ENCODE measurements around the gene CACNA1C. TPM values are rescaled to one million over a fixed set of nuclear protein-coding genes. Genes with fewer than 3 reads are reported as not detected.
A peak's percentile ranks its signal among the peaks of the same experiment; 100 is the strongest.
"Not testable (repeated sequence)": the region's sequence is repeated elsewhere in the genome, so short reads cannot be mapped to it uniquely, and the experiment has no call there.

The CACNA1C gene
- total RNA-seq, 2 donors from 2014 or later = 0.06 TPM; not detected in 1

DNA sequence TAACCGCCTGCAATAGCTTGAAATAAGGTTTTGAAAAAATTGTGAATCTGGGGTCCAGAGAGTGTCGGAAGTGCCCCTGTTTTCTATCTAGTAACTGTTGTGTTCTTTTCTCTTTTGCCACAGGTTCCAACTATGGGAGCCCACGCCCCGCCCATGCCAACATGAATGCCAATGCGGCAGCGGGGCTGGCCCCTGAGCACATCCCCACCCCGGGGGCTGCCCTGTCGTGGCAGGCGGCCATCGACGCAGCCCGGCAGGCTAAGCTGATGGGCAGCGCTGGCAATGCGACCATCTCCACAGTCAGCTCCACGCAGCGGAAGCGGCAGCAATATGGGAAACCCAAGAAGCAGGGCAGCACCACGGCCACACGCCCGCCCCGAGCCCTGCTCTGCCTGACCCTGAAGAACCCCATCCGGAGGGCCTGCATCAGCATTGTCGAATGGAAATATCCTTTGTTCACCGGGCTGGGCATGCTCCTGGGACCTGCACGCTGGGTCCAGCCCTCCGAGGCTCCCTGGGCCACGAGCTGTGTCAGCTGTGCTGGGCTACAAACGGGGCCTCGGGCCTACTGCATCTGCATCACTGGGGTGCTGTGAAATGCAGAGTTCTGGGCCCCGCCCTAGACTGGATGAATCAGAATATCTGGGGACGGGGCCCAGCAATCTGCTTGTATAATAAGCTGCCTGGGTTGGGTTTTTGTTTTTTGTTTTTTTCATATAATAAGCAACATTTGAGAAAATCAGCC lies 62.5 kb downstream of the CACNA1C start:
- H3K9me3 Mint-ChIP-seq = no peaks in the 10 kb centered on the region

DNA sequence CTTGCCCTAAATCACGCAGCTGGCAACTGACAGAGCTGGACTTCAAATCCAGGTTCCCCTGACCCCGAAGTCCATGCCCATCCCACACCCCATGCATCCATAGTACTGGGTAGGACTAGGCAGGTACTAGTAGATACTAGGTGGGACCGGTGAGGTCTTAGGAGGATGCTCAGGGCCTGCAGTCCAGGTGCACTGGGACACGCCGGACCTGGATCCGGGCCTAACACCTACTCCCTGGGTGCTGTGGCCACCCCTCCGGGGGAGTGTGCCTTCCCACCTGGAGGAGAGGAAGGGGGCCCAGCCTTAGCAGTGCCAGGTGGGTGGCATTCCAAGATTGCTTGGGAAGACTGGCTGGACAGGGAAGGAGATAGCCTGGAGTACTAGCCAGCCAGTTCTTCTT lies 64.8 kb downstream of the CACNA1C start:
- peak; percentile 6 to 16 for ATAC-seq
- Mint-ChIP-seq H3K9me3 (no peaks in the 10 kb centered on the region), H3K27me3 (peaks cover 0 to 2% of the 10 kb centered on the region in 2 donors), H3K4me1 (ENCODE audit: low read depth in 2 of 2) (no peaks in the 10 kb centered on the region), H3K27ac (no peak overlapping the region), H3K36me3 (no peaks in the 10 kb centered on the region), H3K4me3 (no peak overlapping the region)
- DNase-seq (ENCODE audit: low spot score) = no peak

More for the DNA sequence above, 62.5 kb downstream of the CACNA1C start:
- Mint-ChIP-seq H3K4me3 (no peak overlapping the region), H3K27me3 (peaks cover 0 to 2% of the 10 kb centered on the region in 2 donors), H3K27ac (no peak overlapping the region), H3K36me3 (no peaks in the 10 kb centered on the region), H3K4me1 (ENCODE audit: low read depth in 2 of 2) (no peaks in the 10 kb centered on the region)
- ATAC-seq (no peak), DNase-seq (ENCODE audit: low spot score) (no peak)

DNA sequence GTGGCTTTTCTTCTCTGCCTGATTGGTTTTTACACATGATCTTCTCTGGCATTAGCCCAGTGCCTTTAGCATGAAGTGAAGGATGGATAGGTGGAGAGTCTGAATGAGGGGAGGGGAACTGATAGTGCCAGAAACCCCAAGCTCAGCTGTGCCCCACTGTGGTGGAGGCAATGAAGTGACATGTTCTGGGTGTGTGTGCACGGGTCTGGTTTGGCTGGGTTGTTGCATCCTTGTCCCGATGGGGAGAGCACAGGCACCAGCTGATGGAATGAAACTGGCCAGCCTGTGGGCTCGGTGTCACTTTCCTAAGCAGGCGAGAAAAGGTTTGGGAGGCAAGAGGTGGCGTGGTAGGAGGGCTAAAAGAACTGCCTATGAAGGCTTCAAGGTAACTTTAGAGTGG lies 65.3 kb downstream of the CACNA1C start:
- DNase-seq (ENCODE audit: low spot score) (no peak), ATAC-seq (no peak)
- Mint-ChIP-seq H3K27ac (no peak overlapping the region), H3K9me3 (no peaks in the 10 kb centered on the region), H3K4me3 (no peak overlapping the region), H3K4me1 (ENCODE audit: low read depth in 2 of 2) (no peaks in the 10 kb centered on the region), H3K36me3 (no peaks in the 10 kb centered on the region), H3K27me3 (peaks cover 0 to 2% of the 10 kb centered on the region in 2 donors)

DNA sequence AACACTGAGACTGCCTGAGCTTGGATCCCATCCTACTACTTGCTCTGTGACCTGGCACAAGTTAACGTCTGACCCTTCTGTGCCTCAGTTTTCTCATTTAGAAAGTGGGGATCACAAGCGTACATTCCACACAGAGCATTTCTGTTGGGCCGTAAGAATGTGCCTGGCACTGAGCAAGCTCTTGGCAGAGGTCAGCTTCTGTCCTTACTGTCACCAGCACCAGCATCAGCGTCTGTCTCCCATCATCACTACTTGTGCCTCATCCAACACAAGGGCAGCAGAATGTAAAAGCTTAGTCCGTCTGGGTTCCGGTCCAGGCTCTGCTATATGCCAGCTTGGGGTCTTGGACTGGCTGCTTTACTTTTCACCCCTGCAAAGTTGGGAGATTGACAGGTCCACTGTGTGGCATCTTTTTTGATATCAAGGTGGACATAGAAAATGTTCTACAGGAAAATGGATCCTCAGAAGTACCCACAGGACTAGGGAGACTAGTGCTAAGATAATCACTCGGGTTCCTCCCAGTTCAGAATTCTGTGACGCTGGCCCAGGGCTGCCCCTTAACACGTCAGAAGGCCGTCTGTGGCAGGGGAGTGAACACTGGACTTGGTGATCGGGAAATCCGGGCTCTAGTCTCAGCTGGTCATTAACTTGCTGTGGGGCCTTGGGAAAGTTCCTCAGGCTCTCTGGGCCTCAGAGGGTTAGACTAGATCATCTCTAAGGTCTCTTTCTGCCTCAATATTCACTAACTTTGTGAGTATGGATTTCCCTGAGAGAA lies 65.9 kb downstream of the CACNA1C start:
- no peak for ATAC-seq
- Mint-ChIP-seq H3K36me3 (no peaks in the 10 kb centered on the region), H3K27me3 (peaks cover 0 to 2% of the 10 kb centered on the region in 2 donors), H3K27ac (no peak overlapping the region), H3K9me3 (no peaks in the 10 kb centered on the region), H3K4me1 (ENCODE audit: low read depth in 2 of 2) (no peaks in the 10 kb centered on the region), H3K4me3 (no peak overlapping the region)
- no peak for DNase-seq (ENCODE audit: low spot score)

DNA sequence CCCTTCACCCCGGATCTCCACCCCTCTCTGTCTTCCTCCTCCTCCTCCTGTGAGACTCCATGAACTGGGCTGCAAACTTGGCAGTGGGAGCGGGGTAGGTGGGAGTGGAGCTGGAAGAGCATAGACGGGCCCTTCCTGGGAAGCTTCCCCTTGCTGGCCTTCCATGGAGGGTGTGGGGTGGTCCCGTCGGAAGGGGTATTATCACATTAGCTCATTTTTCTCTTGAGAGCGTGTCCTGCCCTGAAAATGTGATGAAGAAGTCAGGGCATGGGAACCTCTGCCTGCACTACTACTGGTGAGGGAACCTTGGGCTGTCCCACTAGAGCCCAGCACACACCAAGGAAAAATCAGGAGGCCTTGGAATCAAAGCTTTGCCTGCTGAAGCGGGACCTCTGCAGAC lies 66.5 kb downstream of the CACNA1C start:
- no peaks in the 10 kb centered on the region for H3K9me3 Mint-ChIP-seq
- H3K36me3 Mint-ChIP-seq = no peaks in the 10 kb centered on the region
- no peak for ATAC-seq

DNA sequence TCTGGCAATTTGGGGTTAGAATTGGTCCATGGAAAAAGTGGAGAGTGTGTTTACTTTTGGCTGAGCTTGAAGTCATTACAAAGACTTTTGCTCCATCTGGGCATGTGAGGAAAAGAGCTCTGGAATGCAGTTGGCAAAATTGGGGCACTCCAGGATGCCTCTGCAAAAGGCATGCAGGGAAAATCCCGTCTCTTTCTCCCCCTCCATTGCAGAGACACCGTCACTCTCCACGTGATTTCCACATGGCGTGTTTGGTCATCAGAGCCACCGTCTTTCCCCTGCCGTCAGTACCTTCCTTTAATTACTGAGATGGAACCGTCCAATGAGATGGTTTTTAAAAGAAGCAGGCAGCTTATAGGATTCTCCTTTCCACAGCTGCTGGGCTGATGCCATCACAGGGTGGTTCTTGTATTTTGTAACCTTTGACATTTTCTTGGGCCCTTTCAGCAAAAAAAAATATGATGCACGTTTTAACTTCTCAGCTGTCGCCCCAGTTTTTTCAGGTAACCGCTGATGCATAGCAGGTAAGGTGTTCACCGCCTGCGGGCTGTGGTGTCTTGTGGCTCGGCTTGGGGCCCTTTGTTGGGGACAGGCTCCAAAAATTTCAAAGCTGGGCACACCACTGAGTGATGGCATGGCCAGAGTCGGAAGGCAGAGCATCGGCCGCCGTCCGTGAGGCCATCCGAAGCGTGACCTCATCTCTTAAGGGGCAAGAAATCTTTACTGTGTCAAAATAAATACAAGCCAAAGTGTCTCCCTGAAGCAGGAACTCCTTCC lies 68.4 kb downstream of the CACNA1C start:
- Mint-ChIP-seq H3K27ac (no peak overlapping the region), H3K36me3 (no peaks in the 10 kb centered on the region), H3K4me1 (ENCODE audit: low read depth in 2 of 2) (no peaks in the 10 kb centered on the region), H3K9me3 (no peaks in the 10 kb centered on the region), H3K4me3 (no peak overlapping the region), H3K27me3 (peaks cover 5 to 8% of the 10 kb centered on the region in 2 donors)
- DNase-seq (ENCODE audit: low spot score) = no peak
- no peak for ATAC-seq

More for the DNA sequence above, 66.5 kb downstream of the CACNA1C start:
- Mint-ChIP-seq H3K4me3 (no peak overlapping the region), H3K27me3 (peaks cover 3 to 4% of the 10 kb centered on the region in 2 donors), H3K4me1 (ENCODE audit: low read depth in 2 of 2) (no peaks in the 10 kb centered on the region), H3K27ac (no peak overlapping the region)
- no peak for DNase-seq (ENCODE audit: low spot score)

DNA sequence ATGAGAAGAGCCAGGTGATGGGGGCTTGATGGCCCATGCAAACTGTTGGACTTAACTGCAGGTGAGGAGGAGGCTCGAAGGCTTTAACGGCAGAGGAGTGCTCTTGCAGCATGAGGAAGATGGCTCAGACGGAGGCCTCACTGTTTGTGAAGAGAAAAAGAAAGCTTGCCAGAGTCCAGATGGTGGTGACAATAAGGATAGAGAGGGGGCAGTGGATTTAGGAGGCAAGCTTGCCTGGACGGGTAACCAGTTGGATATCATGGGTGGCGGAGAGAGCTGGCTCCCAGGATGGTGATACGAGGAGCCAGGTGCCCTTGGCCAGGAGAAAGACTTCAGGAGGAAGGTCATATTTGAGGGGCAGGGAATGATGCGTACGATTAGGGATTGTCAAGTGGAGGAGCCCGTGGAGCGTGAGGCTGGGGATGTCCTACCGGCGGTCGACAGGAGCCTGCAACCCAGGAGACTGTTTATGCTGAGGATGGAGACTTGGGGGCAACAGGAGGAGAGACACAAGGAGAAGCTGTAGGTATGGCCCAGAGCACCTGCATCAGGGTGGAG lies 71.8 kb downstream of the CACNA1C start:
- Mint-ChIP-seq H3K27ac (no peak overlapping the region), H3K4me1 (ENCODE audit: low read depth in 2 of 2) (no peaks in the 10 kb centered on the region), H3K27me3 (peaks cover 8 to 14% of the 10 kb centered on the region in 2 donors), H3K4me3 (no peak overlapping the region), H3K9me3 (no peaks in the 10 kb centered on the region), H3K36me3 (no peaks in the 10 kb centered on the region)
- no peak for DNase-seq (ENCODE audit: low spot score)
- peak in 1 of 2 donors; percentile 43 for ATAC-seq

DNA sequence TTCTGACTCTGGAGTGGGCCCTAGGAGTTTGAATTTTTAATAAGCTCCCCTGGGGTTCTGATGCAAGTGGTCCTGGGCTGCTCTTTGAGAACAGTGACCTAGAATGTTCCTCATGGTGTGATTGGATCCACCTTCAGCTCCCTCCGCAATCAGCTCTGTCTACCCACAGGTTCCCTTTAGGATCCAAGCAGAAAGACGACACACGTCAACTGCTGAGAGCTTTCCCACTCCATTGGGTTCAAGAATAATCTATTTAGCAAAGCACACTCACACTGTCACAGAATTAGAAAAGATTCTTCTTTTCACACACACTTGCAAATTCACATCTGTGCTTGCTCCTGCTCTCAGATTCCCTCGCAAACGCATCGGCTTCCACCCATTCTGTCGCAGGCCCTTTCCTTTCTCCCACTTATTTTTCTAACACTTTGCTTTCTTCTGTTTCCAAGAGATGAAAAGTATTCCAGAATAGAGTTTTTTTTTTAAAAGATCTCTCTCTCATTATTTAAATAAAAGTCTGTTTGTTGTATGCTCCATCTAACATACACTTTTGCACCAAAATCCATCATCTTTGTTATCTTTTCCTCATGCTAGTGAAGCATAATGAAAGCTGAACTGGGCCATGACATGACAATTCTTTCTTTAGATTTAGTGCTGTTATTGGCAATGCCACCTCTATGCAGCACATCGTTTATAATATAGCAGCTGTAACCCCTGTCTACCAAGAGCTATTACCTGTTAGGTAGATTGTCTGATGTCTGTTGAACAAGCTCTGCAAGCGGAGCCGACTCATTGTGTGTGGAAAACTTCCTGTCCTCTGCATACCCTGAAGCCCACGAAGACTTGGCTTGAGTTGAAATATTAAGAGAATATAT lies 73.1 kb downstream of the CACNA1C start:
- H3K9me3 Mint-ChIP-seq = no peaks in the 10 kb centered on the region
- H3K4me1 Mint-ChIP-seq (ENCODE audit: low read depth in 2 of 2) = no peaks in the 10 kb centered on the region
- peak in 1 of 2 donors; percentile 4 for ATAC-seq

DNA sequence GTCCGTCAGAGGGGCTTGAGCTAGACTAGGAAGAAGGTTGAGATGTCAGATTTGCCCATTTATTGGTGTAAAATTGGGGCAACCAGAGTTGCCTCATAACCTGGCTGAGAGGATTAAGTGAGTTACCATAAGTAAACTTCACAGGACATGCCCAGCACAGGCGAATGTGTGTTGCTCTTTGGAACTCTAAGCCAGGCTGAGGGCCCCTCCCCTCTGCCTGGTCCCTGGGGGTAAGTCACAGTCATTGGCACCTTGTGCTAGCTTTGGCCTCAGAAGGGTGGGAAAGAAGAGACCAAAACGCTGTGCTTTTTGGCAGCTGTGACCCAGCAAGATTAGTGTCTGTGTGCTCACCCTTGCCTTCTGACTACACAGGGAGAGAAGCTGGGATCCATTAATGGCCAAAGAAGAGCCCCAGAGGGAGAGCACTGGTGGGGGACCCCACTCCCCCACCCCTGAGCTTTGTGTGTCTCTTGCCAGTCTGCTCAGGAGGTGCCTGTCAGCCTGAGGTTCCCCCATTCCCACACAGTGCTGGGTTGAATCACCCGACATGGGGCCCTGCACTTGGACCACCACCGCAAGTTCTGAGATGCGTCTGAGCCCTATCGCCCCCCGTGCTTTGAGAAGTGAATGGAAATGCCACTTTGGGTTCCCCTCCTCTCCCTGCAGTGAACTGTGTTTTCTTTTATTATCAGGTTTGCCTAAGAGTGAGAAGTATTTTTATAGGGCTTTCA lies 74.1 kb downstream of the CACNA1C start:
- ATAC-seq (peak in 1 of 2 donors; percentile 46), DNase-seq (ENCODE audit: low spot score) (no peak)
- no peaks in the 10 kb centered on the region for H3K4me1 Mint-ChIP-seq (ENCODE audit: low read depth in 2 of 2)
- no peak overlapping the region for H3K27ac Mint-ChIP-seq
- no peaks in the 10 kb centered on the region for H3K36me3 Mint-ChIP-seq
- no peak overlapping the region for H3K4me3 Mint-ChIP-seq
- no peaks in the 10 kb centered on the region for H3K9me3 Mint-ChIP-seq
- peaks cover 8 to 12% of the 10 kb centered on the region in 2 donors for H3K27me3 Mint-ChIP-seq

More for the DNA sequence above, 73.1 kb downstream of the CACNA1C start:
- Mint-ChIP-seq H3K4me3 (no peak overlapping the region), H3K27me3 (peaks cover 8 to 12% of the 10 kb centered on the region in 2 donors), H3K36me3 (no peaks in the 10 kb centered on the region), H3K27ac (no peak overlapping the region)
- no peak for DNase-seq (ENCODE audit: low spot score)

DNA sequence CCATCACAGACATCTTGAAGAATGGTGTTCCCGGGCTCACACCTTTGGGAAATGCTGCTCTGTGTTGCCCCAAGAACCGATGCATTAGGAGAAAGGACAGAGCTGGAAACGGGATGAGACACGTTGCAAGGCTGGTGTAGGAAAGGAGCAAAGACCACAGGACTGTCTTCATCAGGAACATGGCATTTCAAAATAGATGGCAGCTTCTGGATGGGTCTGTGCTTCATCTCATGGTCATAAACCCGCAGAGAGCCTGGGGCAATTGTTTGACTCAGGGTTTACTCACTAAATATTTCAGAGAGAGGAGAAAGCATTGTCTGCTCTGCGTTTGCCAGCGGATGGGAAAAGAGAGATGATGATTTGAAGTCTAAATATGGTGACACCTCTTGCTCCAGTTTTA lies 76.3 kb downstream of the CACNA1C start:
- H3K4me3 Mint-ChIP-seq = no peak overlapping the region
- H3K4me1 Mint-ChIP-seq (ENCODE audit: low read depth in 2 of 2) = no peaks in the 10 kb centered on the region
- H3K27me3 Mint-ChIP-seq = peaks cover 7 to 12% of the 10 kb centered on the region in 2 donors
- no peaks in the 10 kb centered on the region for H3K9me3 Mint-ChIP-seq
- H3K27ac Mint-ChIP-seq = no peak overlapping the region
- H3K36me3 Mint-ChIP-seq = no peaks in the 10 kb centered on the region
- ATAC-seq (no peak), DNase-seq (ENCODE audit: low spot score) (no peak)

DNA sequence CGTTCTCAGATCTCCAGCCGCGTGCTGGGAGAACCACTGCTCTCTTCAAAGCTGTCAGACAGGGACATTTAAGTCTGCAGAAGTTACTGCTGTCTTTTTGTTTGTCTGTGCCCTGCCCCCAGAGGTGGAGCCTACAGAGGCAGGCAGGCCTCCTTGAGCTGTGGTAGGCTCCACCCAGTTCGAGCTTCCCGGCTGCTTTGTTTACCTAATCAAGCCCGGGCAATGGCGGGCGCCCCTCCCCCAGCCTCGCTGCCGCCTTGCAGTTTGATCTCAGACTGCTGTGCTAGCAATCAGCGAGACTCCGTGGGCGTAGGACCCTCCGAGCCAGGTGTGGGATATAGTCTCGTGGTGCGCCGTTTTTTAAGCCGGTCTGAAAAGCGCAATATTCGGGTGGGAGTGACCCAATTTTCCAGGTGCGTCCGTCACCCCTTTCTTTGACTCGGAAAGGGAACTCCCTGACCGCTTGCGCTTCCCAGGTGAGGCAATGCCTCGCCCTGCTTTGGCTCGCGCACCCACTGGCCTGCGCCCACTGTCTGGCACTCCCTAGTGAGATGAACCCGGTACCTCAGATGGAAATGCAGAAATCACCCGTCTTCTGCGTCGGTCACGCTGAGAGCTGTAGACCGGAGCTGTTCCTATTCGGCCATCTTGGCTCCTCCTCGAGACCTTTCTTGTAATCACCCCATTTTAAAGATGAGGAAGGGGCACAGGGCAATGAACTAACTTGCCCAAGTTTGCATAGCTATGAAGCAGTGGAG lies 83.1 kb downstream of the CACNA1C start:
- not testable (repeated sequence) for H3K36me3 Mint-ChIP-seq; H3K27me3 Mint-ChIP-seq; H3K9me3 Mint-ChIP-seq; H3K27ac Mint-ChIP-seq; DNase-seq (ENCODE audit: low spot score); H3K4me3 Mint-ChIP-seq; H3K4me1 Mint-ChIP-seq (ENCODE audit: low read depth in 2 of 2); ATAC-seq

DNA sequence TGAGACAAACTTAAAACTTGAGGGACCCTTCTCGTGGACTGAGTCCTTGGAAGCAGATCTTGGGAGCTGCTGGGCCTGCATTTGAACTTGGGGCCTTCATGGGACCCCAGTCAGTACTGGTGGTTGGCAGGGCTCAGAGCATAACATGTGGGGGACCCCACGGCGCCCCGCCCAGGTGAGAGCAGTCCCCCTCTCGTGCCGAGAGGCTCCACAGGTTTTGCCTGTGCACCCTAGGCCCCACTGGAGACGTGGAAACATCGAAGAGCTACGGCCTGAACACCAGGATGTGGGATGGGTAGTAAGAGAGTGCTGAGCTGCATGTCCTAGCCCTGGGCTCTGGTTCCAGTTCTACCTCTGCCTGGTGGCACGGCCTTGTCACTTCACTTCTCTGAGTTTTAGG lies 84.1 kb downstream of the CACNA1C start:
- H3K36me3 Mint-ChIP-seq = no peaks in the 10 kb centered on the region
- H3K4me1 Mint-ChIP-seq (ENCODE audit: low read depth in 2 of 2) = no peaks in the 10 kb centered on the region
- ATAC-seq = no peak

More for the DNA sequence above, 84.1 kb downstream of the CACNA1C start:
- Mint-ChIP-seq H3K27ac (no peak overlapping the region), H3K9me3 (no peaks in the 10 kb centered on the region), H3K27me3 (peaks cover 0 to 2% of the 10 kb centered on the region in 2 donors), H3K4me3 (no peak overlapping the region)
- DNase-seq (ENCODE audit: low spot score) = no peak

Measured in natural killer cell treated with Interleukin-12 subunit alpha and Interleukin-12 subunit beta and Interleukin-15 and Interleukin-18, amount 100 ng/mL, for 72 hours (primary cell).